Upper lobe of right lung (tissue), 1 donor: ENCODE results near the gene KANK3. TPM values are rescaled to one million over a fixed set of nuclear protein-coding genes. Genes with fewer than 3 reads are reported as not detected.
A peak's percentile ranks its signal among the peaks of the same experiment; 100 is the strongest.

Experiments
- ATAC-seq: fragments of 200-7000 bp; cut with Tn5 transposase; one replicate; pipeline ENCODE4 v1.9.1; 2020; ENCODE audit warnings: mild to moderate bottlenecking, moderate library complexity
- DNase-seq: peaks from one replicate; pipeline ENCODE4 v3.0.0-alpha.2; 2020
- H3K27ac ChIP-seq: fragments of 200-600 bp; one replicate; pipeline ENCODE4 v1.8.0; 2022
- H3K27me3 ChIP-seq: fragments of 200-600 bp; one replicate; pipeline ENCODE4 v1.8.0; 2022; ENCODE audit warnings: mild to moderate bottlenecking
- H3K36me3 ChIP-seq: fragments of 200-600 bp; one replicate; pipeline ENCODE4 v1.8.0; 2022
- H3K4me1 ChIP-seq: fragments of 200-600 bp; one replicate; pipeline ENCODE4 v1.8.0; 2022
- H3K4me3 ChIP-seq: fragments of 200-600 bp; one replicate; pipeline ENCODE4 v1.8.0; 2022; ENCODE audit warnings: mild to moderate bottlenecking
- H3K9me3 ChIP-seq: fragments of 200-600 bp; one replicate; pipeline ENCODE4 v1.8.0; 2022
- CTCF ChIP-seq: fragments of 200-600 bp; IDR thresholded peaks from one replicate; pipeline ENCODE4 v1.8.0; 2022; ENCODE audit warnings: antibody characterized with exemption
- intact Hi-C: fragments of 100-400 bp; cut with DNase I; formaldehyde crosslinking; loops from one replicate; pipeline ENCODE4 v1.11.0; 2022
- total RNA-seq: library from RNA; stranded (reverse); fragmentation: NEBNext Ultra II Directional; extraction: Animal tissue kit (Norgen Biotek cat#: 25700); gene quantifications from one replicate; pipeline ENCODE4 v1.2.1, GENCODE V29; 2021
- donor health status: DM: no; HTN: yes; CAD: no; lungs with severe emphysema.

The KANK3 gene
- total RNA-seq, 1 donor from 2014 or later = 54.0 TPM

GRCh38 chr19:8323781-8324185, 19.3 kb downstream of the KANK3 start:
- no peak for DNase-seq
- ATAC-seq = no peak
- TF ChIP-seq CTCF = no peak
- Histone ChIP-seq H3K27me3 (no peaks in the 10 kb centered on the region), H3K4me1 (peaks cover 33% of the 10 kb centered on the region), H3K4me3 (no peak overlapping the region), H3K9me3 (no peaks in the 10 kb centered on the region), H3K27ac (no peak overlapping the region), H3K36me3 (peaks cover 24% of the 10 kb centered on the region)
- intact Hi-C loops = no loop called here

DNA sequence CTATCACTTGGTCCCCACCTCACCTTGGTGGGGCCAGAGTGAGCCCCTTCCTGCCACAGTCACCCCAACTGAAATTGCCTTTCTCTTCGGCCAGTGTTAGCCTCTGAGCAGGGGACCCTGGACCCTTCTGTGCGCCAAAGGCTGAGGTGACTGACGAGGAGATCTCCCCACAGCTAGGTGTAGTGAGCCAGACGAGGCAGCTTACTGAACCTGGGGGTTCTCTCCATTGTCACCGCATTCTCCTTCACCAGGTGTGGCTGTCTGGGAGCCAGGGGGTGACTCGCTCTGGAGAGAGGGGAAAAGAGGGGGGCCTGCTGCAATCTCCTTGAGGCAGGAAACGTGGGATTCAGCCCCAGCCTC, 20.4 kb downstream of the KANK3 start:
- no peak for ATAC-seq

DNA sequence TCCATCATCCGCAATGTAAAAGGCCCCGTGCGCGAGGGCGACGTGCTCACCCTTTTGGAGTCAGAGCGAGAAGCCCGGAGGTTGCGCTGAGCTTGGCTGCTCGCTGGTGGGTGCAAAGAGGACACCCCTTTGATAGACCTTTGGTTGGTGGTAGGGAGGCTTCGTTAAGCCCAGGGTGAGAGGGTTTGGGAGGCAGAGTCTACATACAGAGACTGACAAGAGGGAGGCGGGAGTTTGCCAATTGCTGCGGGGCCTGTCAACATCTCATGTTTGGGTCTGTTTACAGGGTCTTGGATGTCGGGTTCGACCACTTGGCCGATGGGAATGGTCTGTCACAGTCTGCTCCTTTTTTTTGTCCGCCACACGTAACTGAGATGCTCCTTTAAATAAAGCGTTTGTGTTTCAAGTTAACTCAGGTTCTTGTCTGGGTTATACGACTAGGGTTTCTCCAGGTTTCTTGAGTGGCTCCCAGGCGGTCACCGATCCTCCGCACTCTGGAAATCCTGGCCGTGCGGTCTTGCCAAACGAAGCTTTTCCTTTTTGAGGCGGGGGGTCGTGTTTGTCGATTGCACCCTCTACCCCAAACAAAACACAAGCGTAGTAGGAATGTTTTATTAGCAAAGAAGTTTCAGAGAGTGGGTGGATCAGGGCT, 20.9 kb downstream of the KANK3 start:
- H3K27me3 ChIP-seq = no peaks in the 10 kb centered on the region
- H3K4me1 ChIP-seq = peaks cover 37% of the 10 kb centered on the region
- ATAC-seq (no peak), DNase-seq (no peak)
- peaks cover 24% of the 10 kb centered on the region for H3K36me3 ChIP-seq
- TF ChIP-seq CTCF = no peak
- intact Hi-C loops = no loop called here
- peak overlapping the region; percentile 97 for H3K27ac ChIP-seq
- no peaks in the 10 kb centered on the region for H3K9me3 ChIP-seq
- peak overlapping the region; percentile 83 for H3K4me3 ChIP-seq

More for the DNA sequence above, 20.4 kb downstream of the KANK3 start:
- Histone ChIP-seq H3K36me3 (peaks cover 24% of the 10 kb centered on the region), H3K27me3 (no peaks in the 10 kb centered on the region), H3K4me3 (peak overlapping the region; percentile 83), H3K9me3 (no peaks in the 10 kb centered on the region), H3K27ac (peak overlapping the region; percentile 97), H3K4me1 (peaks cover 33% of the 10 kb centered on the region)
- intact Hi-C loops = no loop called here
- DNase-seq = no peak
- no peak for TF ChIP-seq CTCF

- Histone ChIP-seq H3K9me3 (no peaks in the 10 kb centered on the region), H3K4me1 (peaks cover 38% of the 10 kb centered on the region), H3K27me3 (no peaks in the 10 kb centered on the region), H3K27ac (peak within 1 kb of the TSS; percentile 97), H3K4me3 (peak within 1 kb of the TSS; percentile 83), H3K36me3 (peaks cover 24% of the 10 kb centered on the region)
- TF ChIP-seq CTCF = peak; percentile 40
- ATAC-seq (peak; percentile 95), DNase-seq (peak; percentile 98)
- intact Hi-C loops = no loop called here
Measured at GRCh38 chr19:8321067-8321985, 21.7 kb downstream of the KANK3 start, which contains the start of the genes NDUFA7 and RPS28. Gene NDUFA7 (minus strand): TSS chr19:8321375. CDS start chr19:8321358, 17 bp downstream. Gene RPS28 (plus strand): TSS chr19:8321496. CDS start chr19:8321531, 35 bp downstream.

DNA sequence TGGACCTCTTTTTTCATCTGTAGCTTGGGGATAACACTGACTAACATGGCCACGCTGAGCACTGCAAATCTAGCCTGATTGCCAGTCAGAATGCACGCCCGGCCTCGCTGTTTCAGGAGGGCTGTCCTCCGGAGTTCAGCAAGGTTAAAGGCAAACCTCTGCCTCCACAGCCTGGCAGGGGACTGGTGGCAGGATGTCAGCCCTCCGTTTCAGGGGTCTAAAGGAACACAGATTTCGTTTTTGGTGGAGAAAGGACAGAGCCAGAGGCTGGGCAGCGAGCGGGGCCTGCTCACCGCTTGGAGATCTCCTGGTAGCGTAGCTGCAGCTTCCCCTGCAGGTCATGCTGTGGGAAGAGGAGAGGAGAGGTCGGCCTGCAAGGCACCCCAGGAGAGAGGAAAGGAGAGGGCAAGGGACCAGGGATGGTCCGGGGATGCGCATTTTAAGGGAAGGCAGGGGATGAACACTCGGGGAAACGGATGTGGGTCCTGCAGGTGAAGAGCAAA, 22.4 kb downstream of the KANK3 start:
- no peak for DNase-seq

More for the DNA sequence above, 22.4 kb downstream of the KANK3 start:
- Histone ChIP-seq H3K36me3 (peaks cover 28% of the 10 kb centered on the region), H3K4me3 (peak overlapping the region; percentile 83), H3K9me3 (no peaks in the 10 kb centered on the region), H3K27ac (peak overlapping the region; percentile 97), H3K27me3 (no peaks in the 10 kb centered on the region), H3K4me1 (peaks cover 38% of the 10 kb centered on the region)
- peak; percentile 2 for ATAC-seq
- TF ChIP-seq CTCF = no peak
- intact Hi-C loops = no loop called here
